HL-60/S4 treated with phorbol 12-myristate 13-acetate at 8.2 ng/mL for 4 days and 3 days (cell line): Measurements from ENCODE around the gene GALNT2.

Experiments
- in situ Hi-C: fragments of 300-500 bp; cut with MboI; formaldehyde crosslinking; loops from 2 replicates; pipeline ENCODE4 v1.15.0; 2022; ENCODE audit warnings: low sequenced_read_pairs

GALNT2 gene

GRCh38 chr1:230156536-230156935 lies 89.5 kb downstream of the GALNT2 start:
- in situ Hi-C loops: no loop called here

GRCh38 chr1:230157420-230158390 lies 90.7 kb downstream of the GALNT2 start:
- in situ Hi-C loops: no loop called here

GRCh38 chr1:230158415-230159291 lies 91.6 kb downstream of the GALNT2 start:
- in situ Hi-C loops: no loop called here

GRCh38 chr1:230159580-230159979 lies 92.5 kb downstream of the GALNT2 start:
- in situ Hi-C loops: no loop called here

- in situ Hi-C loops: no loop called here
Measured at GRCh38 chr1:230160957-230161771, 94.1 kb downstream of the GALNT2 start.

- in situ Hi-C loops: no loop called here
Measured at GRCh38 chr1:230163205-230163604, 96.2 kb downstream of the GALNT2 start.

GRCh38 chr1:230163719-230164118 lies 96.7 kb downstream of the GALNT2 start:
- in situ Hi-C loops: no loop called here

GRCh38 chr1:230165536-230165935 lies 98.5 kb downstream of the GALNT2 start:
- in situ Hi-C loops: no loop called here

- in situ Hi-C loops: no loop called here
Measured at GRCh38 chr1:230166366-230167132, 99.5 kb downstream of the GALNT2 start.

GRCh38 chr1:230167419-230167852 lies 100.4 kb downstream of the GALNT2 start:
- in situ Hi-C loops: no loop called here

- in situ Hi-C loops: no loop called here
Measured at GRCh38 chr1:230169454-230170152, 102.6 kb downstream of the GALNT2 start.

GRCh38 chr1:230170153-230170547 lies 103.1 kb downstream of the GALNT2 start:
- in situ Hi-C loops: no loop called here

- in situ Hi-C loops: no loop called here
Measured at GRCh38 chr1:230170622-230171021, 103.6 kb downstream of the GALNT2 start.

GRCh38 chr1:230171356-230172015 lies 104.4 kb downstream of the GALNT2 start:
- in situ Hi-C loops: no loop called here

- in situ Hi-C loops: no loop called here
Measured at GRCh38 chr1:230172016-230172537, 105.0 kb downstream of the GALNT2 start.

- in situ Hi-C loops: no loop called here
Measured at GRCh38 chr1:230173187-230173975, 106.3 kb downstream of the GALNT2 start.

- in situ Hi-C loops: no loop called here
Measured at GRCh38 chr1:230174041-230174440, 107.0 kb downstream of the GALNT2 start.
